Parathyroid adenoma (tissue), 2 donors: Measurements from ENCODE around the gene FUBP3.

Experiments used
- H2AFZ ChIP-seq: fragments of 300-600 bp; sonication (generic); one replicate; pipeline ENCODE4 v1.7.0; 2017; ENCODE audit warnings: antibody characterized with exemption, mild to moderate bottlenecking
- H3K27ac ChIP-seq: fragments of 300-600 bp; sonication (generic); one replicate; pipeline ENCODE4 v1.7.0; 2017
- H3K27me3 ChIP-seq: fragments of 300-600 bp; sonication (generic); one replicate; pipeline ENCODE4 v1.7.0; 2017; ENCODE audit warnings: low read length; ENCODE audit not compliant: control insufficient read depth, insufficient read depth
- H3K36me3 ChIP-seq: fragments of 300-600 bp; sonication (generic); one replicate; pipeline ENCODE4 v1.7.0; 2017; ENCODE audit warnings: low read length; ENCODE audit not compliant: control insufficient read depth, insufficient read depth
- H3K4me1 ChIP-seq: fragments of 300-600 bp; sonication (generic); one replicate; pipeline ENCODE4 v1.7.0; 2017; ENCODE audit warnings: control low read depth
- H3K4me2 ChIP-seq: fragments of 300-600 bp; sonication (generic); one replicate; pipeline ENCODE4 v1.7.0; 2017; ENCODE audit warnings: low read length
- H3K4me3 ChIP-seq: fragments of 300-600 bp; sonication (generic); one replicate; pipeline ENCODE4 v1.7.0; 2017; ENCODE audit warnings: low read depth, low read length
- H3K79me2 ChIP-seq: fragments of 300-600 bp; sonication (generic); one replicate; pipeline ENCODE4 v1.7.0; 2017; ENCODE audit warnings: control low read depth
- H3K9ac ChIP-seq: fragments of 300-600 bp; sonication (generic); one replicate; pipeline ENCODE4 v1.7.0; 2017; ENCODE audit warnings: mild to moderate bottlenecking
- H3K9me3 ChIP-seq: fragments of 300-600 bp; sonication (generic); one replicate; pipeline ENCODE4 v1.7.0; 2017; ENCODE audit warnings: low read length; ENCODE audit not compliant: control insufficient read depth
- TF ChIP-seq, protein P1 (sequence below): fragments of 300-600 bp; sonication (generic); IDR thresholded peaks from one replicate; pipeline ENCODE4 v1.7.0; 2017; ENCODE audit warnings: antibody characterized with exemption, mild to moderate bottlenecking
- donor health status: primary hyperparathyroidism.

FUBP3 gene

DNA sequence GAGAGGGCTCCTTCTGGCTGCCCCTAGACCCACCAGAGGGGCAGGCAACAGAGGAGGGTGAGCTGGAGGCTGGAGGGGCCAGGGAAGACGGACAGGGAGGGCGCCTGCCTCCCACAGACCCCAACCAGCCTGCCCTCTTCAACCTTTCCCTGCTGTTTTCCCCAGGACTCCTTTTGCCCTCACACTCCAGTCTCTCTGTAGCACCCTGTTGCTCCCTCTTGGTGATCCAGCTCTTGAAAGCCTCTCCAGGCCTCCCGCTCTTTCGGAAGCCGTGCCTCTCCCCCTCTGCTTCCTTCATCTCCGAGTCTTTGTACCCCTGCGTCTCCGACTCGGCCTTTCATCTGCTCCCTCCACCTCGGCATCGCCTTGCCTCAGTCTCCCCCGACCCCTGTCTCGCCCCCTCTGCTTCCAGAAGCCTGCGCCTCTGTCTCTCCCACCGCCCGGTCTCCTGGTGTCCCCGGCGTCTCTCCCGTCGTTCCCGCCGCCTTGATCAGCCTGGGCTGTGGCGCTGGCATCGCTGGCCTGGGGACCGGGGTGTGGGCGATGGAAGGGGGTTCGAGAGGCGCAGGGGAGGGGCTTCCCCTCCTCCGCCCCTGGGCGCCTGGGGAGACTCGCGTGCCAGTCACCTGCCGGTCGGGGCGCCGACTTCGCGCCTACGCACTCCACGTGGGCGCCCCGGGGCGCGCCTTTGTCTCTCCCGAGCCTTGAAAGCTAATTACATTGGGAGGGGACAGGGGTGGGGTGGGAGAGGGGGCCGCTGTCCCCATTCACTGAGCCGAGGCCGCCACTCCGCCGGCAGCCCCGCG lies 79.7 kb downstream of the FUBP3 start:
- Histone ChIP-seq H3K36me3 (no peaks in the 10 kb centered on the region), H3K27ac (no peak overlapping the region), H3K4me1 (no peaks in the 10 kb centered on the region), H3K4me3 (no peak overlapping the region), H3K79me2 (no peaks in the 10 kb centered on the region), H2AFZ (no peak overlapping the region), H3K27me3 (peaks cover 36% of the 10 kb centered on the region), H3K9me3 (no peaks in the 10 kb centered on the region), H3K4me2 (no peak overlapping the region), H3K9ac (no peak overlapping the region)
- TF ChIP-seq, protein P1, sequence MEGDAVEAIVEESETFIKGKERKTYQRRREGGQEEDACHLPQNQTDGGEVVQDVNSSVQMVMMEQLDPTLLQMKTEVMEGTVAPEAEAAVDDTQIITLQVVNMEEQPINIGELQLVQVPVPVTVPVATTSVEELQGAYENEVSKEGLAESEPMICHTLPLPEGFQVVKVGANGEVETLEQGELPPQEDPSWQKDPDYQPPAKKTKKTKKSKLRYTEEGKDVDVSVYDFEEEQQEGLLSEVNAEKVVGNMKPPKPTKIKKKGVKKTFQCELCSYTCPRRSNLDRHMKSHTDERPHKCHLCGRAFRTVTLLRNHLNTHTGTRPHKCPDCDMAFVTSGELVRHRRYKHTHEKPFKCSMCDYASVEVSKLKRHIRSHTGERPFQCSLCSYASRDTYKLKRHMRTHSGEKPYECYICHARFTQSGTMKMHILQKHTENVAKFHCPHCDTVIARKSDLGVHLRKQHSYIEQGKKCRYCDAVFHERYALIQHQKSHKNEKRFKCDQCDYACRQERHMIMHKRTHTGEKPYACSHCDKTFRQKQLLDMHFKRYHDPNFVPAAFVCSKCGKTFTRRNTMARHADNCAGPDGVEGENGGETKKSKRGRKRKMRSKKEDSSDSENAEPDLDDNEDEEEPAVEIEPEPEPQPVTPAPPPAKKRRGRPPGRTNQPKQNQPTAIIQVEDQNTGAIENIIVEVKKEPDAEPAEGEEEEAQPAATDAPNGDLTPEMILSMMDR: no peak

DNA sequence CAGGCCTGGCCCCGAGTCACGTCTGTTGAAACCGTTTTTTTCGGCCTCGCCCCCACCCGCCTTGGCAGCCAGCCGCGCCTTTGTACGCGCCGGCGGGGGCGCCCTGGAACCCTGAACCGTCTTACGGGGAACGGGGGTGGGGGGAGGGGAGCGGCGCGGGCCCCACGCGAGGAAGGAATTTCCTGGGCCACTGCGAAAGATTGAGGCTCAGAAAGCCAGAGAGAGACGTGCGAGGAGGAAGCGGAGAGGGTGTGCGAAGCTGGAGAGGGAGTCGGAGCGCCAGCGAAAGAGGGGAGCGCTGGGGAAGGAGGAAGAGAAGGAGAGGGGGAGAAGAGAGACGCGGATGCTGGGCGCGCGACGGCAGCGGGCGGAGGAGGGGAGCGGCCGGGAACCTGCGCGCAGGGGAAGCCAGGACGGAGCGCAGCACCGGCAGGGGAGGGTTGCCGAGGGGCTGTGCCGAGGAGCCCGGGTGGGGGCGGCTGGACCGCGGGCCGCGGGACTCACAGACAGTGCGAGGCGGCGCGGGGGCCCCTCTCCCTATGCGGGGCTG lies 80.4 kb downstream of the FUBP3 start:
- Histone ChIP-seq H2AFZ (no peak overlapping the region), H3K27ac (no peak overlapping the region), H3K4me1 (no peaks in the 10 kb centered on the region), H3K9ac (no peak overlapping the region), H3K4me3 (no peak overlapping the region), H3K27me3 (peaks cover 39% of the 10 kb centered on the region), H3K79me2 (no peaks in the 10 kb centered on the region), H3K4me2 (no peak overlapping the region), H3K36me3 (no peaks in the 10 kb centered on the region), H3K9me3 (no peaks in the 10 kb centered on the region)
- TF ChIP-seq, protein P1: no peak

DNA sequence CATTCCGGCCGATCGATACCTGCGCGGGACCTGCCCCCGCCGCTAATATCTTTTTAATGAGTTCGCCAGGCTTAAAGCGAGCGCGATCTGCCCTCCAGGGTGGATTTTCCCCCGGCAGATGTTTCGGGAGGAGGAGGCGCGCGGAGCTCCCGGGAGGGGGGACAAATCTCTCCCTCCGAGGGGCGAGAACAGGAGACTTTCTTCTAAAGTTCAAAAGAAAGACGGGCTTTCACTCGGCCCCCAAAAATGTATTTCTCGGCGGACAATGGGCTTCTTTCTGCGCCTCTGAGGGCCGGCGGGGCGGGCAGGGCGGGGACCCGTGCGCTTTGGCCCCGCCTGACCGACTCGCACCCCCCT lies 80.9 kb downstream of the FUBP3 start:
- H3K9me3 ChIP-seq: no peaks in the 10 kb centered on the region
- H3K79me2 ChIP-seq: no peaks in the 10 kb centered on the region
- no peaks in the 10 kb centered on the region for H3K36me3 ChIP-seq
- peak overlapping the region; percentile 5 for H3K4me3 ChIP-seq
- peaks cover 39% of the 10 kb centered on the region for H3K27me3 ChIP-seq
- H3K27ac ChIP-seq: no peak overlapping the region
- no peak overlapping the region for H3K9ac ChIP-seq
- H2AFZ ChIP-seq: no peak overlapping the region
- TF ChIP-seq, protein P1: no peak
- H3K4me2 ChIP-seq: peak overlapping the region; percentile 55
- H3K4me1 ChIP-seq: no peaks in the 10 kb centered on the region

DNA sequence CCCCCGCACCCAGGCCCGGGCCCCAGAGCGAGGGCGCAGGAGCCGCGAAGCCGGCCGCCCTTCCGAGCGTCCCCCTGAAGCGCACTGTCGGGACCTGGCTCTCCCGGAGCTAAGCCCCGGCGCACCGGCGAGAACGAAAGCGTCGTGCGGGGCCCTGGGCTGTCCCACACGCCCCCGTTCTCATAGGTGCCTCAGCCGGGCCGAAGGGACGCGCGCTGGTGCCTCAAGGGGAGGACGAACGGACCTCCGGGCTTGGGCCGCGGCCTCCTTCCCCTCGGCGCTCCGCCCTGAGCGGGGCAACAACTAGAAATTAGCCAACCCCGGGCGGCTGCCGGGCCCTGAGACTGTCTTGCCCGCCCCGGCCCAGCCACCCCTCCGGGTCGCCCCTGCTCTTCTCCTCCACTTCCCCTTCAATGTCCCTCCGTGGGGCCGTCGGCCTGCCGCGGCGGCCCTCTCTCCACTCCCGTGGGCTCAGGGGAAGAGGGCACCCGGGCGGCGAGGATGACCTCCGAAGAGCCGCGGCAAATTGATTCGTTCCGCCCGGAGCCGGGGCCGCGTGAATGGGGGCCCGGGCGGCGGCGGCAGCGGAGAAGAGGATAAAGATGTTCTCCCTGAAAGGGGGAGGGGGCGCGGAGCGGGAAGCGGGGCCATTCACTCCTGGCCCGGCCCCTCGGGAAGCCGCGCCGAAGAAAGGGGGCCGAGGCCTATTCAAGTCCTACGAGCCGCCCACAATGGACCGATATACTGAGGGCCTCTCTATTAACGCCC lies 81.5 kb downstream of the FUBP3 start:
- H3K4me1 ChIP-seq: no peaks in the 10 kb centered on the region
- H3K79me2 ChIP-seq: no peaks in the 10 kb centered on the region
- H3K4me3 ChIP-seq: peak overlapping the region; percentile 22
- H3K9ac ChIP-seq: no peak overlapping the region
- H2AFZ ChIP-seq: no peak overlapping the region
- no peak overlapping the region for H3K27ac ChIP-seq
- peaks cover 39% of the 10 kb centered on the region for H3K27me3 ChIP-seq
- H3K4me2 ChIP-seq: peak overlapping the region; percentile 55
- TF ChIP-seq, protein P1: no peak
- no peaks in the 10 kb centered on the region for H3K9me3 ChIP-seq
- no peaks in the 10 kb centered on the region for H3K36me3 ChIP-seq
